Activated T-cell treated with anti-CD3 and anti-CD28 coated beads, Interleukin-2, amount 50 U/mL, for 4 hours (primary cell): ENCODE data around the gene AP5Z1. TPM values are rescaled to one million over a fixed set of nuclear protein-coding genes. Genes with fewer than 3 reads are reported as not detected.

Experiments
- ATAC-seq, 2 donors: fragments of 200-7000 bp; cut with Tn5 transposase; one replicate each; pipeline ENCODE4 v1.10.0; 2021
- DNase-seq: peaks from one replicate; pipeline ENCODE4 v3.0.0-alpha.2; 2020
- H3K27me3 Mint-ChIP-seq: one replicate; pipeline ENCODE4 v1.8.0; 2021; ENCODE audit warnings: low read depth, mixed read lengths
- H3K36me3 Mint-ChIP-seq: one replicate; pipeline ENCODE4 v1.8.0; 2022; ENCODE audit warnings: mixed read lengths; ENCODE audit not compliant: insufficient read depth
- H3K4me1 Mint-ChIP-seq: one replicate; pipeline ENCODE4 v1.8.0; 2021; ENCODE audit warnings: low read depth, mixed read lengths
- H3K4me3 Mint-ChIP-seq: one replicate; pipeline ENCODE4 v1.8.0; 2021; ENCODE audit warnings: mild to moderate bottlenecking, moderate library complexity, mixed read lengths
- H3K9me3 Mint-ChIP-seq: one replicate; pipeline ENCODE4 v1.8.0; 2021; ENCODE audit warnings: mixed read lengths
- total RNA-seq, 3 donors: library from RNA; stranded (reverse); gene quantifications; one replicate each; pipeline ENCODE4 v1.2.1, GENCODE V29; 2021

AP5Z1 gene
- total RNA-seq, 3 donors from 2014 or later: 81.1 to 92.3 (median 84.4) TPM

GRCh38 chr7:4805984-4806300 is 30.5 kb downstream of the AP5Z1 start:
- DNase-seq: no peak
- H3K4me1 Mint-ChIP-seq: peaks cover 7% of the 10 kb centered on the region
- H3K36me3 Mint-ChIP-seq: no peaks in the 10 kb centered on the region
- H3K4me3 Mint-ChIP-seq: no peak overlapping the region
- H3K9me3 Mint-ChIP-seq: no peaks in the 10 kb centered on the region
- H3K27me3 Mint-ChIP-seq: peaks cover 12% of the 10 kb centered on the region
- ATAC-seq: no peak

- Mint-ChIP-seq H3K27me3 (peaks cover 13% of the 10 kb centered on the region), H3K4me3 (no peak overlapping the region), H3K36me3 (no peaks in the 10 kb centered on the region), H3K4me1 (peaks cover 7% of the 10 kb centered on the region), H3K9me3 (no peaks in the 10 kb centered on the region)
- DNase-seq: no peak
- ATAC-seq: no peak
Observed at GRCh38 chr7:4806983-4807597, 31.7 kb downstream of the AP5Z1 start.

- ATAC-seq (no peak), DNase-seq (no peak)
- Mint-ChIP-seq H3K4me1 (peaks cover 7% of the 10 kb centered on the region), H3K27me3 (peaks cover 15% of the 10 kb centered on the region), H3K9me3 (no peaks in the 10 kb centered on the region), H3K4me3 (no peak overlapping the region), H3K36me3 (no peaks in the 10 kb centered on the region)
Observed at GRCh38 chr7:4807598-4808016, 32.2 kb downstream of the AP5Z1 start.

GRCh38 chr7:4808026-4808425 is 32.6 kb downstream of the AP5Z1 start:
- H3K9me3 Mint-ChIP-seq: no peaks in the 10 kb centered on the region
- H3K4me1 Mint-ChIP-seq: peaks cover 7% of the 10 kb centered on the region
- no peaks in the 10 kb centered on the region for H3K36me3 Mint-ChIP-seq
- ATAC-seq (no peak), DNase-seq (no peak)
- H3K27me3 Mint-ChIP-seq: peaks cover 19% of the 10 kb centered on the region
- H3K4me3 Mint-ChIP-seq: no peak overlapping the region

- peaks cover 7% of the 10 kb centered on the region for H3K4me1 Mint-ChIP-seq
- no peaks in the 10 kb centered on the region for H3K9me3 Mint-ChIP-seq
- peak overlapping the region; percentile 33 for H3K4me3 Mint-ChIP-seq
- ATAC-seq: no peak
- H3K36me3 Mint-ChIP-seq: no peaks in the 10 kb centered on the region
- peaks cover 23% of the 10 kb centered on the region for H3K27me3 Mint-ChIP-seq
- DNase-seq: no peak
Observed at GRCh38 chr7:4808565-4808964, 33.1 kb downstream of the AP5Z1 start.

- Mint-ChIP-seq H3K36me3 (no peaks in the 10 kb centered on the region), H3K27me3 (peaks cover 27% of the 10 kb centered on the region), H3K4me3 (peak overlapping the region; percentile 69), H3K4me1 (peaks cover 7% of the 10 kb centered on the region), H3K9me3 (no peaks in the 10 kb centered on the region)
- peak; percentile 48 to 68 for ATAC-seq
- peak; percentile 15 for DNase-seq
Observed at GRCh38 chr7:4809091-4809591, 33.7 kb downstream of the AP5Z1 start.

- Mint-ChIP-seq H3K27me3 (peaks cover 30% of the 10 kb centered on the region), H3K4me1 (peaks cover 7% of the 10 kb centered on the region), H3K9me3 (no peaks in the 10 kb centered on the region), H3K36me3 (no peaks in the 10 kb centered on the region), H3K4me3 (peak overlapping the region; percentile 31)
- DNase-seq: no peak
- ATAC-seq: no peak
Observed at GRCh38 chr7:4809666-4810065, 34.2 kb downstream of the AP5Z1 start.

GRCh38 chr7:4814433-4814832 is 39.0 kb downstream of the AP5Z1 start:
- peaks cover 5% of the 10 kb centered on the region for H3K4me1 Mint-ChIP-seq
- no peaks in the 10 kb centered on the region for H3K9me3 Mint-ChIP-seq
- peaks cover 30% of the 10 kb centered on the region for H3K27me3 Mint-ChIP-seq
- DNase-seq (no peak), ATAC-seq (no peak)
- no peak overlapping the region for H3K4me3 Mint-ChIP-seq
- H3K36me3 Mint-ChIP-seq: no peaks in the 10 kb centered on the region

- peaks cover 2% of the 10 kb centered on the region for H3K4me1 Mint-ChIP-seq
- DNase-seq: no peak
- no peaks in the 10 kb centered on the region for H3K9me3 Mint-ChIP-seq
- no peak for ATAC-seq
- peaks cover 34% of the 10 kb centered on the region for H3K27me3 Mint-ChIP-seq
- no peaks in the 10 kb centered on the region for H3K36me3 Mint-ChIP-seq
- H3K4me3 Mint-ChIP-seq: no peak overlapping the region
Observed at GRCh38 chr7:4815121-4815520, 39.7 kb downstream of the AP5Z1 start.

GRCh38 chr7:4815609-4816418 is 40.4 kb downstream of the AP5Z1 start:
- DNase-seq (no peak), ATAC-seq (no peak)
- Mint-ChIP-seq H3K27me3 (peaks cover 30% of the 10 kb centered on the region), H3K9me3 (no peaks in the 10 kb centered on the region), H3K4me3 (no peak overlapping the region), H3K4me1 (no peaks in the 10 kb centered on the region), H3K36me3 (no peaks in the 10 kb centered on the region)

GRCh38 chr7:4816419-4817080 is 41.1 kb downstream of the AP5Z1 start:
- H3K4me1 Mint-ChIP-seq: no peaks in the 10 kb centered on the region
- DNase-seq: no peak
- no peaks in the 10 kb centered on the region for H3K36me3 Mint-ChIP-seq
- no peaks in the 10 kb centered on the region for H3K9me3 Mint-ChIP-seq
- H3K4me3 Mint-ChIP-seq: no peak overlapping the region
- no peak for ATAC-seq
- H3K27me3 Mint-ChIP-seq: peaks cover 30% of the 10 kb centered on the region

GRCh38 chr7:4817178-4817901 is 41.9 kb downstream of the AP5Z1 start:
- Mint-ChIP-seq H3K9me3 (no peaks in the 10 kb centered on the region), H3K27me3 (peaks cover 31% of the 10 kb centered on the region), H3K36me3 (no peaks in the 10 kb centered on the region), H3K4me3 (no peak overlapping the region), H3K4me1 (no peaks in the 10 kb centered on the region)
- ATAC-seq (no peak), DNase-seq (no peak)

GRCh38 chr7:4818000-4818794 is 42.8 kb downstream of the AP5Z1 start:
- peaks cover 25% of the 10 kb centered on the region for H3K27me3 Mint-ChIP-seq
- no peak overlapping the region for H3K4me3 Mint-ChIP-seq
- DNase-seq (no peak), ATAC-seq (no peak)
- H3K36me3 Mint-ChIP-seq: no peaks in the 10 kb centered on the region
- no peaks in the 10 kb centered on the region for H3K4me1 Mint-ChIP-seq
- H3K9me3 Mint-ChIP-seq: no peaks in the 10 kb centered on the region
